ENCODE data around the gene PGLYRP3.

Gene PGLYRP3

DNA sequence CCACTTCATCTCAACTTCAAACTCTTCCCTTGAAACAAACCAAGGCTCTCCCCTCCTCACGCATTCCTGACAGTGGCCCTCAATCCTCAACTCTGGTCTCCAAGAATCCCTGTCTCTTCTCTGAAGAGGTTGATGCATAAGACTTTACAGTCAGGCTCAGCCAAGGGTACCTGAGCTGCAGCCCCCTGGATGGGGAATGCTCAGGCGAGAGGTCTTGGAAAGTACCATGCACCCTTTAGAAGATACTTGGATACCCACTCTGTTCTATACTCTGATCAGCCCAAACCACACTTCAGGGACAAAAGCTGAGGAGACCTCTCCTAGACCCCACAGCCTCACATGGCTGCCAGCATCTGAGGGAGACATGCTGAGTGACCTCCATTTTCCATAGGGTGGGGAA, 536 bp upstream of the PGLYRP3 start:
- no peak for FAIRE-seq

DNA sequence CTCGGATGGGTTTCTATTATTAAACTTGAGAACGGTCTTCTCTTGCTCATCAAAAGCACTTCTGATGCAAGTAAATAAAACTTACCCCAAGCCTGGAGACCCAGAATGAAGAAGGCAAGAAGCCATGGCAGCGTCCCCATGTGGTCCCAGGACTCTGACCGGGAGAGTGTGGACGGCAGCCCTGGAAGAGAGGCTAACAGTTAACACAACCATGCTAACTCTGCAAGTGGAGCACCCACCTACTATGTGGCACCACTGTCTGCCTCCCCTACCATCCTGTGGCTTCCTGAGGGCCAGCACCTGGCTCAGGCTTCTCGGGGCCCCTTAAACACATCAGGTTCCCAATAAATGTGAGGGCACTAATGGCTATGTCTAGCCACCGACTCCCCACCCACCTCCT, 2.2 kb downstream of the PGLYRP3 start:
- no peak for FAIRE-seq

DNA sequence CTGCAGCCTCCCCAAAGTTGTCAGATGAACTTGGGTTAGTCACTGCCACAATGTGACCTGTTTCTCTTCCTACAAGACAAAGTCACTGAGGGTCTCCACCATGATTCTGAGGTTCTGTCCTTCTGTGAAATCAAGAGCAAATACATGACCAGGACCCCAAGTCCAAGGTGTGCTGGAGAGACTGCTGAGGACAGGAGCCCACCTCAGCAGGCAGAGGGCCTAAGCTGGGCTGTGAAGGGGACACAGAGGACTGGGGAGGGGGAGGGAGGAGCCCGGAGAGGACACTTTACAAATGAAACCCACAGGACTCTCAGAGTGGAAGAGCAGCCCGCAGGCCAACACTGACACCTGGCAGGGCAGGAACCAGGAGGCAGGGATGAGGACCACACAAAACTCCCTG, 3.3 kb downstream of the PGLYRP3 start:
- FAIRE-seq = no peak

- no peak for FAIRE-seq
These were observed 4.2 kb downstream of the PGLYRP3 start for GRCh38 chr1:153308540-153308939.

GRCh38 chr1:153307221-153307600, 5.5 kb downstream of the PGLYRP3 start:
- no peak for FAIRE-seq

GRCh38 chr1:153306303-153307220, 6.2 kb downstream of the PGLYRP3 start:
- FAIRE-seq = no peak

DNA sequence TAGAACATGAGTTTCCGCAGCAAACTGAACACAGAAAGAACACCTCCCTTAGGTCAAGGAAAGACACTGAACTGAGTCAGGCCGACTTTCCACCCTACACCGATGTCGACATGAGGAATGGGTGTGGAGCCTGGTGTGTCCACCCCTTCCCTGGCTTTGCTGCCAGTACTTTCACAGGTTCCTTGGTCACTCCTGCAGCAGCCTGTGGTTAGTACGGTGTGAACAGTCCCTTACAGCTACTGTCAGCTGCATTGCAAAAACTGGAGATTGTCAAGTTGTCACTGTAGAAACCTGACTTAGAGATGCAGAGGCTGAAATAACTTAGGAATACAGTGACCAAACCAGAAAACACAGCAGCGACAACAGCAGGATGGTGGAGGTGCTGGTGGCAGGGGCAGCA, 7.1 kb downstream of the PGLYRP3 start:
- no peak for FAIRE-seq

DNA sequence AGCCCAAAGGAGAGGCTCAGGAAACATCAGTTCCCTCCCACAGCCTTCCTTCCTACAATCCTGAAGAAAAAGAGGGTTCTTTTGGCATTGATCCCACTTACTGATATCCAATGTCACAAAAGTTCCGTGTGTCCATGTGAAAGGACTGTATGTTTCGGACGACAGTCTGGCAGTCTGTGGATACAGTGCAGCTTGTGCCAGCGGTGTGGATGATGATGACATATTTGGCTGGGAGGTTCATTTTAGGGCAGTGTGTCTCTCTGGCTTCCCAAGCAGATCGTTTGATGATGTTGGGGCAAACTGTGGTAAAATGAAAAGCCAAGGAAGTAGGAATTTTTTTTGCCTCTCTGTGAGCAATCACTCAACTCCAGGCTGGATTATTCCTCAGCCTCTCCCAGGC, 10.4 kb downstream of the PGLYRP3 start:
- FAIRE-seq = no peak

DNA sequence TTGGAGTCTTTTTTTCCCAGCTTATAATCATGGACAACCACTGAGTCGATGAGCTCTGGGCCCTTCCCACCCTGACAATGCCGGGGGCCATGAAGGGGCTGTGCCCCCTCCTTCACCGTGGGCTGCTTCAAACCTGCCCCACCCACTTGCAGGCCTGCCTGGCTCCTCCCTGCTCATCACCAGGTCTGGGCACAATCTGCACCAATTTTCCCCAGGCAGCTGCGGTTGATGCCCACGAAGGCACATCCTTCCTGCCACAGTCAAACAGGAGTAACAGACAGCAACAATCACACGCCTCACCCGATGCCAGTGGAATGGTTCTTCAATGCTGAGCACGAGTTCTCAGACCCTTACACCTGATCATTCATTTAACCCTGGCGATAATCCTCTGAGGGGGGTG, 18.9 kb downstream of the PGLYRP3 start:
- no peak for FAIRE-seq

- no peak for FAIRE-seq
These were observed 19.3 kb downstream of the PGLYRP3 start for GRCh38 chr1:153293480-153293775.

DNA sequence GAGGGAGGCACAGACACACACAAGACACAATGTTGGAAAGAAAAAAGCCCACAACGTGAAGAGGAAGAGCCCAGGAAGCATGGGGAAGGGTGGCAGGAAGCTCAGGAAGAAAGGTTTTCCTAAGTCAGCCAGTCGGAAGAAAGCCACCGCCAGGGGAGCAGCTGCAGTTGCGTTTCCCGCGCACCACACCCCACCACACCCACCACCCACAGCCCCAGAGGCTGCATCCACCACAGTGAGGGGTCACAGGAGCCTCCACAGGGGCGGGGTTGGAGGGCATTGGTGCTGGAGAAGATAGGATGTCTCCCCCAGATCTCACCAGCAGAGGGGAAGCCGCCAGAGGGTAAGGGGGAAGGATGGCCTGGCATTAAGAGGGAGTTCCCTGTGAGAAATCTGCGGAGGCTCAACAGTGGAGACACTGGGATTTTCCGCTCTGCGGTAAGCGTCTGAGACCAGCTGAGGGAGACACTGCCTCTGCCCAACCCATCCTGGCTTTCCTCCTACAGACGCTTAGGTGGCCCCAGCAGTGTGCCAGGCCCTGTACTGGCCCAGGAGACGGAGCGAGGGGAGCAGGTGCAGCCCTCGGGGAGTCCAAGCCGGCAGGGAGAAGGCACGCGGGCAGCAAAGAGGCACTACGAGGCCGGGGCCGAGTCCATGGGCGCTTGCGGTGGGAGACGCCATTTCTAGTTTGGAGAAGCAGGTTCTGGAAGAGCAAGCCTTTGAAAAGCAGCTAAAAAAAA, 19.8 kb downstream of the PGLYRP3 start:
- FAIRE-seq = no peak

DNA sequence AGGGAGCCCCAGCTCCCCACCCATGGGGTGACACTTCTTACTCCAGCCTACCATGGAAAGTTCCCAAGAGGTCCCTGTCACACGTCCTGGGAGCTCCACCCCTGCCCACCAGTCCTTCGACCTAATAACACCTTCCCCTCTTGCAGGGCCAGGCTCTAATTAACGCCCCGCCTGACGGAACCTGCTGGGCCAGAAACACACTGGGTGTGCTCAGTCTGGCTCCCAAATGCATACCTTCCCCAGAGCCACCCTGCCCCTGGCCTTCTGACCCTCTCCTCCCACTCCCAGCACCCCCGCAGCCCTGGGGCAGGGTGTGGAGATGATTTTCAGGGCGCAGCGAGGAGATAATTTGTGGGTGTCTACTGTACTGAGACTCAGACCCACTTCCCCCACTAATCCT, 20.6 kb downstream of the PGLYRP3 start:
- no peak for FAIRE-seq

- FAIRE-seq = no peak
These were observed 21.2 kb downstream of the PGLYRP3 start for GRCh38 chr1:153291514-153291913.

DNA sequence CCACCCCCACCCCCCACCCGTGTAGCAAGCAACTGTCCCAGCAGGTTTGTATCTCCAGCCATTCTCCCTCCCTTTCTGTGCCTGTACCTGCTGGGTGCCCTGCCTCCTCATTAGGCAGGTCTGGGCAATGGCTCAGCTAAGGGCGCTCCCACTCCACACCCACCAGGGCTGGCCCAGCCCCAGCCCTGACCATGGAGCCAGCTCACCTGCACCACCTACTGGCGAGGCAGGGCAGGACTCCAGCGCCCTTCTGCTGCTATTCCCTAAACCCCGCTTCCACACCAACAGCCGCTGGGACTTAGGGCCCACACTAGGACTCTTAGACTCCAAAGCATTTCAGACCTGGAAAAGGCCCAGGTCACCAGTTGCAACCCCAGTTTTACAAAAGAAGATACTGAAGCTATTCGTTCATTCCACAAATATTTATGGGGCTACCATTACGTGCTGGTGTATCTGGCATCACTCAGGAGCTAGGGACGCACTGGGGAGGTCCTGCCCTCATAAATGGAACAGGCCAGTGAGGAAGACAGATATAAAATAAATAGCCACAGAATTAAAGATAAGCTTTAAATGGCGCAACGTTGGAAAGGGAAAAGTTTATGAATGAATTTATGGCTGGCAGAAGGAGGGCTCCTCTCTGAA, 24.0 kb downstream of the PGLYRP3 start:
- no peak for FAIRE-seq

DNA sequence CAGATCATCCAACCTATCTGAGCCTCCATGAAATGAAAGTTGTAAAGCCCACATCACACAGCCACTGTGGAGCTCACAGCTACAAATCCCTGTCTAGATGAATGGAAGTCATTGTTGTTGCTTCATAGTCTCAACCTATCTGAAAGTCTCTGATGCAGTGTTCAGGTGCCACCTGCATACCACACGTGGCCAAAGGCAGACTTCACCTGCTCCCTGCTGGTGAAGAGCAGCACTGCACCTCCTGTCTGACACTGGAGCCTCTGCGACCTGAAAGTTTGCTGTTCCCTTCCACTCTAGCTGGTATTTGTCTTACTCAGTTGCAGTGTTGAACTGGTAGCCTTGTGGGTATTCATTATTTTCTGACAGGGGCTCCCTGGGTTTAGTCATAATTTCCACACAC, 34.9 kb downstream of the PGLYRP3 start:
- no peak for FAIRE-seq

GRCh38 chr1:153272186-153272585, 40.6 kb downstream of the PGLYRP3 start:
- FAIRE-seq = no peak

DNA sequence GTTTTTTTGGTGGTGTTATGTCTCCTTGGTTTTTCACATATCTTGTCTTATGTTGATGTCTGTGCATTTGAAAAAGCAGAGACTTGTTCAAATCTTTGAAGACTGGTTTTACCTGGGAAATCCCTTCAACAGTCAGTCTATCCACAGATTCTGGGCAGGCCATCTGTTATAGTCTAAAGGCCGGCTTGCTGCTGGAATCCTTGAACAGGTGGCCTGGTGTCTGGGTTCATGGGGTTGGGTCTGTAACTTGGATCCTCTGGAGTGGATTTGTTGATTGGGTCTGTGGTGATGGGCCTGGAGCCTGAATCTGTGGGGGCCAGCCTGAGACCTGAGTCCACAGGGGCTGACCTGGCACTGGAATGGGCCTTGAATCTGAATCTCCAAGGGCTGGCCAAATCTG, 41.0 kb downstream of the PGLYRP3 start:
- FAIRE-seq = no peak

DNA sequence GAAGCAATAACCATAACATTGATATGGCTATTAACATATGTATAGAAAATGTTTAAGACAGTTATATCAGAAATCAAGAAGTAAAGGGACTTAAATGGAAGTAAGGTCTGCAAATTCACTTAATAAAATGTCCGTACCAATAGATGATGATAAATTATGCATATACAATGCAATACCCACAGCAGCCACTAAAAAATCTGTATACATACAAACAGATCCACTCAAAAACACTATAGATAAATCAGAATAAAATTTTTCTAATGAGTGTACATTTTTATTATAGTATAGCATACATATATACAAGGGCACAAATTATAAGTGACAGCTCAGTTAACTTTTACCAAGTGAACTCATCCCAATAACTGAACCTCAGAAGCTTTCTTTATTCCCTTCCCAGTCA, 47.3 kb downstream of the PGLYRP3 start:
- FAIRE-seq = no peak

- FAIRE-seq = no peak
These were observed 50.1 kb downstream of the PGLYRP3 start for GRCh38 chr1:153262462-153263157.

- FAIRE-seq = no peak
These were observed 50.7 kb downstream of the PGLYRP3 start for GRCh38 chr1:153262070-153262366.

DNA sequence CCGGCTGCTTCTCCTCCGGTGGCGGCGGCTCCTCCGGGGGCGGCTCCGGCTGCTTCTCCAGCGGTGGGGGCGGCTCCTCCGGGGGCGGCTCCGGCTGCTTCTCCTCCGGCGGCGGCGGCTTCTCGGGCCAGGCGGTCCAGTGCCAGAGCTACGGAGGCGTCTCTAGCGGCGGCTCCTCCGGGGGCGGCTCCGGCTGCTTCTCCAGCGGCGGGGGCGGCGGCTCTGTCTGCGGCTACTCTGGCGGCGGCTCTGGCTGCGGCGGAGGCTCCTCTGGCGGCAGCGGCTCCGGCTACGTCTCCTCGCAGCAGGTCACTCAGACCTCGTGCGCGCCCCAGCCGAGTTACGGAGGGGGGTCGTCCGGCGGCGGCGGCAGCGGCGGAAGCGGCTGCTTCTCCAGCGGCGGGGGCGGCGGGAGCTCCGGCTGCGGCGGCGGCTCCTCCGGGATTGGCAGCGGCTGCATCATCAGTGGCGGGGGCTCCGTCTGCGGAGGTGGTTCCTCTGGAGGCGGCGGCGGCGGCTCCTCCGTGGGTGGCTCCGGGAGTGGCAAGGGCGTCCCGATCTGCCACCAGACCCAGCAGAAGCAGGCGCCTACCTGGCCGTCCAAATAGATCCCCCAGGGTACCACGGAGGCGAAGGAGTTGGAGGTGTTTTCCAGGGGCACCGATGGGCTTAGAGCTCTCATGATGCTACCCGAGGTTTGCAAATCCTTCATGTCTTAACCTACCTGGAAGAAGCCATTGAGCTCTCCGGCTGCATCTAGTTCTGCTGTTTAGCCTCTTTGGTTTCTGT, 51.3 kb downstream of the PGLYRP3 start:
- no peak for FAIRE-seq

DNA sequence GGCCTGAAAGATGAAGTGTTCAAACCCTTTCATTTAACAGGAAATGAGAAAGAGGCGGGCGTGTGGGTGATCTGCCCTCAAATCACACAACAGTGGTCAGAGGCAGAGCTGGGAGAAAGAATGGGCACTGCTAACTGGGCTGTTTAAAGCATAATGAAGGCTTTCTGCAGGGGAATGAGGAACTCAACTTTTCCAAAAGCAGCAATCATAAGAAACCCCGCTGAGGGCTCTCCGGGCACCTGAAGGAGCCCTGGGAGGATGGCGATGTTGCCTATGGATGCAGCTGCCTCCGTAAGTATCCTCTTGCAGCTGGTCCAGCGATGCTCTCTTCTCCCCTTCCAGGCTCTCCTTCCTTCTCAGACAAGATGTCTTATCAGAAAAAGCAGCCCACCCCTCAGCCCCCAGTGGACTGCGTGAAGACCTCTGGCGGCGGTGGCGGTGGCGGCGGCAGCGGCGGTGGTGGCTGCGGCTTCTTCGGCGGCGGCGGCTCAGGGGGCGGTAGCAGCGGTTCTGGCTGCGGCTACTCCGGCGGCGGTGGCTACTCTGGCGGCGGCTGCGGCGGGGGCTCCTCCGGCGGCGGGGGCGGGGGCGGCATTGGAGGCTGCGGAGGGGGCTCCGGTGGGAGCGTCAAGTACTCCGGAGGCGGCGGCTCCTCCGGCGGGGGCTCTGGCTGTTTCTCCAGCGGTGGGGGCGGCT, 52.0 kb downstream of the PGLYRP3 start:
- FAIRE-seq = no peak

Measured in endometrium (tissue), 2 donors.